A549 (cell line): ENCODE measurements around the gene NNT. TPM values are rescaled to one million over a fixed set of nuclear protein-coding genes. Genes with fewer than 3 reads are reported as not detected.

Experiments used
- ATAC-seq, 2 experiments: fragments of 200-7000 bp in 1 of 2; fragments of >200 bp in 1 of 2; cut with Nextera tagmentation in 1 of 2; cut with Tn5 transposase in 1 of 2; 3 replicates each; pipeline versions ENCODE4 v1.8.0 to v1.9.1; 2018 to 2020; ENCODE audit warnings: mild to moderate bottlenecking in 1 of 2, moderate library complexity in 1 of 2
- CTCF ChIA-PET: fragments of 300-600 bp; sonication (Branson Sonifier 250); formaldehyde crosslinking; extraction: SDS; loops from one replicate; lab custom pipeline; 2021; ENCODE audit warnings: antibody characterized with exemption, inconsistent platforms; lab: Yijun Ruan, JAX
- POLR2A ChIA-PET: fragments of 350-600 bp; formaldehyde crosslinking; extraction: SDS; loops from one replicate; lab custom pipeline; 2021; ENCODE audit warnings: antibody characterized with exemption, inconsistent platforms; lab: Yijun Ruan, JAX
- DNase-seq, 2 experiments: peaks; one replicate each; pipeline versions ENCODE4 v3.0.0 to v3.0.0-alpha.2; 2011 to 2016; ENCODE audit warnings: low read depth in 1 of 2, low spot score in 1 of 2
- FAIRE-seq: peaks from 2 replicates; lab custom pipeline; 2011; peaks lifted over from hg19 to GRCh38; lab: Jason Lieb, UNC
- H3K27ac ChIP-seq, 2 experiments: fragments of >200 bp; sonication (Bioruptor Twin); formaldehyde crosslinking; 3 replicates each; pipeline ENCODE4 v1.5.1; 2016 to 2017
- H3K4me1 ChIP-seq: fragments of >200 bp; sonication (Bioruptor Twin); formaldehyde crosslinking; 3 replicates; pipeline ENCODE4 v1.6.1; 2016
- H3K4me2 ChIP-seq: fragments of >200 bp; sonication (Bioruptor Twin); formaldehyde crosslinking; 3 replicates; pipeline ENCODE4 v1.6.1; 2016
- H3K4me3 ChIP-seq: fragments of >200 bp; sonication (Bioruptor Twin); formaldehyde crosslinking; 3 replicates; pipeline ENCODE4 v1.5.1; 2016
- H3K9me3 ChIP-seq: fragments of >200 bp; sonication (Bioruptor Twin); formaldehyde crosslinking; 3 replicates; pipeline ENCODE4 v1.6.1; 2016
- BHLHE40 ChIP-seq: IDR thresholded peaks from 2 replicates; pipeline ENCODE4 v1.6.1; 2012; ENCODE audit warnings: low read depth, low read length, inconsistent platforms
- CHD4 ChIP-seq: fragments of 200-600 bp; sonication (generic); IDR thresholded peaks from 2 replicates; pipeline ENCODE4 v1.6.1; 2016; ENCODE audit warnings: antibody characterized with exemption, mild to moderate bottlenecking, borderline replicate concordance
- FOSL2 ChIP-seq, 2 experiments: fragments of 450-650 bp in 1 of 2; fragments of >200 bp in 1 of 2; sonication (Bioruptor Twin) in 1 of 2; formaldehyde crosslinking; IDR thresholded peaks; 2 replicates each; pipeline versions ENCODE4 v1.5.0 to v1.6.1; 2016 to 2020; ENCODE audit warnings: mild to moderate bottlenecking in 1 of 2, moderate library complexity in 1 of 2
- FOXS1 ChIP-seq: fragments of 250-450 bp; sonication (Bioruptor Pico); IDR thresholded peaks from 2 replicates; pipeline ENCODE4 v1.5.0; 2020; ENCODE audit warnings: mild to moderate bottlenecking, moderate library complexity
- HOXA7 ChIP-seq: fragments of 250-450 bp; sonication (Bioruptor Pico); IDR thresholded peaks from 2 replicates; pipeline ENCODE4 v1.5.0; 2020; ENCODE audit warnings: mild to moderate bottlenecking, moderate library complexity
- HOXB5 ChIP-seq: fragments of 250-450 bp; sonication (Bioruptor Pico); IDR thresholded peaks from 2 replicates; pipeline ENCODE4 v1.5.0; 2020; ENCODE audit warnings: mild to moderate bottlenecking, moderate library complexity
- JUN ChIP-seq, 2 experiments: fragments of >200 bp; sonication (Bioruptor Twin); formaldehyde crosslinking; IDR thresholded peaks; 2 replicates in 1 of 2; 3 replicates in 1 of 2; pipeline ENCODE4 v1.6.1; 2016 to 2017
- KDM1A ChIP-seq: fragments of 200-600 bp; sonication (generic); IDR thresholded peaks from 2 replicates; pipeline ENCODE4 v1.6.1; 2016; ENCODE audit warnings: low read depth, mild to moderate bottlenecking
- MAFK ChIP-seq: fragments of 450-650 bp; IDR thresholded peaks from 2 replicates; pipeline ENCODE4 v1.6.1; 2014; ENCODE audit not compliant: partially characterized antibody
- MYC ChIP-seq: IDR thresholded peaks from 2 replicates; pipeline ENCODE4 v1.6.1; 2012; ENCODE audit warnings: mild to moderate bottlenecking, inconsistent platforms, low read length, improper control_type of control experiment, borderline replicate concordance
- NFE2L2 ChIP-seq: fragments of 150-350 bp; conservative IDR thresholded peaks from 2 replicates; pipeline ENCODE4 v1.6.1; 2014; ENCODE audit warnings: low read length
- NR3C1 ChIP-seq: fragments of >200 bp; sonication (Bioruptor Twin); formaldehyde crosslinking; IDR thresholded peaks from 3 replicates; pipeline ENCODE4 v1.6.1; 2017
- POLR2AphosphoS2 ChIP-seq: conservative IDR thresholded peaks from 2 replicates; pipeline ENCODE4 v1.6.1; 2012; ENCODE audit warnings: low read length, improper control_type of control experiment, inconsistent platforms
- RFX5 ChIP-seq: fragments of 450-650 bp; IDR thresholded peaks from 2 replicates; pipeline ENCODE4 v1.7.1; 2014; ENCODE audit warnings: antibody characterized with exemption, mild to moderate bottlenecking, moderate library complexity
- RNF2 ChIP-seq: fragments of 200-600 bp; sonication (generic); IDR thresholded peaks from 2 replicates; pipeline ENCODE4 v1.6.1; 2016; ENCODE audit warnings: low read depth, mild to moderate bottlenecking, antibody characterized with exemption, moderate library complexity, borderline replicate concordance
- SREBF2 ChIP-seq: fragments of 450-650 bp; IDR thresholded peaks from 2 replicates; pipeline ENCODE4 v1.6.1; 2014; ENCODE audit warnings: mild to moderate bottlenecking, moderate library complexity
- TFCP2L1 ChIP-seq: fragments of 250-450 bp; sonication (Bioruptor Pico); IDR thresholded peaks from 2 replicates; pipeline ENCODE4 v1.5.0; 2021; ENCODE audit warnings: mild to moderate bottlenecking
- ZC3H11A ChIP-seq: fragments of 450-650 bp; IDR thresholded peaks from 2 replicates; pipeline ENCODE4 v1.6.1; 2014; ENCODE audit warnings: antibody characterized with exemption, mild to moderate bottlenecking
- ZNF302 ChIP-seq: fragments of 250-450 bp; sonication (Bioruptor Pico); IDR thresholded peaks from 2 replicates; pipeline ENCODE4 v1.9.0; 2021; ENCODE audit warnings: inconsistent platforms, mild to moderate bottlenecking, moderate library complexity
- ZSCAN20 ChIP-seq: fragments of 250-450 bp; sonication (Bioruptor Pico); IDR thresholded peaks from 2 replicates; pipeline ENCODE4 v1.8.0; 2022; ENCODE audit warnings: mild to moderate bottlenecking, moderate library complexity
- WGBS: methylation state at CpG from one replicate; pipeline ENCODE4 v1.1.6; 2017; ENCODE audit errors: missing lambda C conversion rate; 5-methylcytosine and 5-hydroxymethylcytosine counted together
- polyA plus RNA-seq, 4 experiments: library from polyadenylated mRNA; depleted of rRNA in 3 of 4; stranded (reverse); fragments of >200 nt; fragmentation: RNase III in 1 of 4; extraction: RNeasy Plus Mini Kit Qiagen cat#74134 plus additional on column Dnase treatment in 1 of 4; gene quantifications; 2 replicates in 3 of 4; 3 replicates in 1 of 4; pipeline ENCODE4 v1.2.3, GENCODE V29; 2011 to 2017
- TF ChIP-seq, protein P1 (sequence below): fragments of 250-450 bp; sonication (Bioruptor Pico); IDR thresholded peaks from 2 replicates; pipeline ENCODE4 v1.5.0; 2020; ENCODE audit warnings: low read depth, mild to moderate bottlenecking, moderate library complexity
- TF ChIP-seq, protein P2 (sequence below): fragments of 150-350 bp; IDR thresholded peaks from 2 replicates; pipeline ENCODE4 v1.6.1; 2014; ENCODE audit warnings: low read depth, mild to moderate bottlenecking, low read length
- TF ChIP-seq, protein P3 (sequence below): fragments of 200-600 bp; sonication (generic); IDR thresholded peaks from 2 replicates; pipeline ENCODE4 v1.6.1; 2016; ENCODE audit warnings: antibody characterized with exemption, mild to moderate bottlenecking, moderate library complexity
- TF ChIP-seq, protein P4 (sequence below): fragments of 250-450 bp; sonication (Bioruptor Pico); IDR thresholded peaks from 2 replicates; pipeline ENCODE4 v1.5.0; 2021; ENCODE audit warnings: mild to moderate bottlenecking, moderate library complexity, borderline replicate concordance
- TF ChIP-seq, protein P5 (sequence below): fragments of >200 bp; sonication (Bioruptor Twin); formaldehyde crosslinking; IDR thresholded peaks from 3 replicates; pipeline ENCODE4 v1.6.1; 2016
- TF ChIP-seq, protein P6 (sequence below): IDR thresholded peaks from 2 replicates; pipeline ENCODE4 v1.6.1; 2012

NNT gene
- polyA plus RNA-seq, 2 of the 4 experiments (the other 2 are of a cell fraction): 15.2 to 35.5 TPM

DNA sequence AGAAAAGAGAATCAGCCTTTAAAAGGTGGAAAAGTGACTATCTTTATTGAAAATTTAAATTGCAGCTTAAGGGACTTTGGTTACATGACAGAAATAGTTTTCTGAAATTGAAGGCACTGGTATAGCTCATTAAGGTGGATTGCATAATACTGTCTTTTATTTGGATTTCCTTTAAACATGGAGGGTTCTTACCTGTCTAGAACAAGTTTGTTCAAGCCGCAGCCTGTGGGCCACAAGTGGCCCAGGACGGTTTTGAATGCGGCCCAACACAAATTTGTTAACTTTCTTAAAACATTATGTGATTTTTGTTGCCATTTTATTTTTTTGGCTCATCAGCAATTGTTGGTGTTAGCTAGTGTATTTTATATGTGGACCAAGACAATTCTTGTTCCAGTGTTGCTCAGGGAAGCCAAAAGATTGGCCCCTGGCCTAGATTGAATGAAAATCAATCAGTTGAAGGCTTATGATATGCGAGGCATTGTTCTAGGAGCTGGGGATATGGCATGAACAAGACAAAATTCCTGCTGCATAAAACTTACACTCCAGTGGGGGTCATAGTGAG lies 18.0 kb downstream of the NNT start:
- no peaks in the 10 kb centered on the region for H3K4me1 ChIP-seq
- no peak for FAIRE-seq
- 95% methylated on average over 4 of the region's 4 CpGs for whole genome bisulfite sequencing
- no peak for DNase-seq
- no peak overlapping the region for H3K4me3 ChIP-seq
- H3K4me2 ChIP-seq: no peak overlapping the region
- POLR2A ChIA-PET: no interaction called here
- H3K27ac ChIP-seq: no peak overlapping the region
- no peak for ATAC-seq
- CTCF ChIA-PET: interaction anchor here (0.7 to 4.0 kb wide), 4 partner anchors 10 to 1440 kb away, joined by 3 to 26 read pairs (median 4); no protein-coding TSS in a partner anchor
- no peak for TF ChIP-seq KDM1A
- TF ChIP-seq, protein P1, sequence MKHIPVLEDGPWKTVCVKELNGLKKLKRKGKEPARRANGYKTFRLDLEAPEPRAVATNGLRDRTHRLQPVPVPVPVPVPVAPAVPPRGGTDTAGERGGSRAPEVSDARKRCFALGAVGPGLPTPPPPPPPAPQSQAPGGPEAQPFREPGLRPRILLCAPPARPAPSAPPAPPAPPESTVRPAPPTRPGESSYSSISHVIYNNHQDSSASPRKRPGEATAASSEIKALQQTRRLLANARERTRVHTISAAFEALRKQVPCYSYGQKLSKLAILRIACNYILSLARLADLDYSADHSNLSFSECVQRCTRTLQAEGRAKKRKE: no peak
- TF ChIP-seq ZSCAN20: no peak
- TF ChIP-seq POLR2AphosphoS2: no peak
- no peak for TF ChIP-seq NR3C1
- TF ChIP-seq, protein P2, sequence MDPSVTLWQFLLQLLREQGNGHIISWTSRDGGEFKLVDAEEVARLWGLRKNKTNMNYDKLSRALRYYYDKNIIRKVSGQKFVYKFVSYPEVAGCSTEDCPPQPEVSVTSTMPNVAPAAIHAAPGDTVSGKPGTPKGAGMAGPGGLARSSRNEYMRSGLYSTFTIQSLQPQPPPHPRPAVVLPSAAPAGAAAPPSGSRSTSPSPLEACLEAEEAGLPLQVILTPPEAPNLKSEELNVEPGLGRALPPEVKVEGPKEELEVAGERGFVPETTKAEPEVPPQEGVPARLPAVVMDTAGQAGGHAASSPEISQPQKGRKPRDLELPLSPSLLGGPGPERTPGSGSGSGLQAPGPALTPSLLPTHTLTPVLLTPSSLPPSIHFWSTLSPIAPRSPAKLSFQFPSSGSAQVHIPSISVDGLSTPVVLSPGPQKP: no peak
- TF ChIP-seq NFE2L2: no peak
- no peak for TF ChIP-seq MYC
- TF ChIP-seq RNF2: no peak
- no peak for TF ChIP-seq TFCP2L1 (CRISPR knock-in tag)
- TF ChIP-seq RFX5: no peak
- TF ChIP-seq, protein P3, sequence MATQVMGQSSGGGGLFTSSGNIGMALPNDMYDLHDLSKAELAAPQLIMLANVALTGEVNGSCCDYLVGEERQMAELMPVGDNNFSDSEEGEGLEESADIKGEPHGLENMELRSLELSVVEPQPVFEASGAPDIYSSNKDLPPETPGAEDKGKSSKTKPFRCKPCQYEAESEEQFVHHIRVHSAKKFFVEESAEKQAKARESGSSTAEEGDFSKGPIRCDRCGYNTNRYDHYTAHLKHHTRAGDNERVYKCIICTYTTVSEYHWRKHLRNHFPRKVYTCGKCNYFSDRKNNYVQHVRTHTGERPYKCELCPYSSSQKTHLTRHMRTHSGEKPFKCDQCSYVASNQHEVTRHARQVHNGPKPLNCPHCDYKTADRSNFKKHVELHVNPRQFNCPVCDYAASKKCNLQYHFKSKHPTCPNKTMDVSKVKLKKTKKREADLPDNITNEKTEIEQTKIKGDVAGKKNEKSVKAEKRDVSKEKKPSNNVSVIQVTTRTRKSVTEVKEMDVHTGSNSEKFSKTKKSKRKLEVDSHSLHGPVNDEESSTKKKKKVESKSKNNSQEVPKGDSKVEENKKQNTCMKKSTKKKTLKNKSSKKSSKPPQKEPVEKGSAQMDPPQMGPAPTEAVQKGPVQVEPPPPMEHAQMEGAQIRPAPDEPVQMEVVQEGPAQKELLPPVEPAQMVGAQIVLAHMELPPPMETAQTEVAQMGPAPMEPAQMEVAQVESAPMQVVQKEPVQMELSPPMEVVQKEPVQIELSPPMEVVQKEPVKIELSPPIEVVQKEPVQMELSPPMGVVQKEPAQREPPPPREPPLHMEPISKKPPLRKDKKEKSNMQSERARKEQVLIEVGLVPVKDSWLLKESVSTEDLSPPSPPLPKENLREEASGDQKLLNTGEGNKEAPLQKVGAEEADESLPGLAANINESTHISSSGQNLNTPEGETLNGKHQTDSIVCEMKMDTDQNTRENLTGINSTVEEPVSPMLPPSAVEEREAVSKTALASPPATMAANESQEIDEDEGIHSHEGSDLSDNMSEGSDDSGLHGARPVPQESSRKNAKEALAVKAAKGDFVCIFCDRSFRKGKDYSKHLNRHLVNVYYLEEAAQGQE: no peak
- no peak for TF ChIP-seq HOXB5 (CRISPR knock-in tag)
- TF ChIP-seq, protein P4, sequence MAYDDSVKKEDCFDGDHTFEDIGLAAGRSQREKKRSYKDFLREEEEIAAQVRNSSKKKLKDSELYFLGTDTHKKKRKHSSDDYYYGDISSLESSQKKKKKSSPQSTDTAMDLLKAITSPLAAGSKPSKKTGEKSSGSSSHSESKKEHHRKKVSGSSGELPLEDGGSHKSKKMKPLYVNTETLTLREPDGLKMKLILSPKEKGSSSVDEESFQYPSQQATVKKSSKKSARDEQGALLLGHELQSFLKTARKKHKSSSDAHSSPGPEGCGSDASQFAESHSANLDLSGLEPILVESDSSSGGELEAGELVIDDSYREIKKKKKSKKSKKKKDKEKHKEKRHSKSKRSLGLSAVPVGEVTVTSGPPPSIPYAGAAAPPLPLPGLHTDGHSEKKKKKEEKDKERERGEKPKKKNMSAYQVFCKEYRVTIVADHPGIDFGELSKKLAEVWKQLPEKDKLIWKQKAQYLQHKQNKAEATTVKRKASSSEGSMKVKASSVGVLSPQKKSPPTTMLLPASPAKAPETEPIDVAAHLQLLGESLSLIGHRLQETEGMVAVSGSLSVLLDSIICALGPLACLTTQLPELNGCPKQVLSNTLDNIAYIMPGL (CRISPR knock-in tag): no peak
- TF ChIP-seq CHD4: no peak
- TF ChIP-seq FOXS1 (CRISPR knock-in tag): no peak
- TF ChIP-seq HOXA7 (CRISPR knock-in tag): no peak
- TF ChIP-seq, all 56 proteins: peak for 0
- no peaks in the 10 kb centered on the region for H3K9me3 ChIP-seq

DNA sequence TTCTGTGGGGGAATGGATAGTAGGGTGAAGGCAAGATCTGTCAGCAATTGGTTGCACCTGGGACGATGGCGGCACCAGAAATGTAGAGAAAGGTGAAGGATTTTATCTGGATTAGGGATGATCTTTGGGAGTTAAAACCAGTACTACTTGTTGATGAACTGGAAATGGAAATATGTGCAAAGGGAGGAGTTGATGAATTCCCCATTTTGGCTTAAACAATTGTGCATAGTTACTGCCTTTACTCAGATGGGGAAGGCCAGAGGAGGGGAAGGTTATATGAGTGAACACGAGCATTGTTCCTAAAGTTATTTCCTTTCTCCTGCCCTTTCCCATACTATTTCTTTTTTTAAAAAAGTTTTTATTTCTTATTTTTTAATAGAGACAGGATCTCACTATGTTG lies 19.1 kb downstream of the NNT start:
- no peak for ATAC-seq
- no peak for DNase-seq
- no peak overlapping the region for H3K4me3 ChIP-seq
- 94% methylated on average over 3 of the region's 3 CpGs for WGBS
- CTCF ChIA-PET: interaction anchor here (0.6 to 4.0 kb wide), 2 partner anchors 9 to 340 kb away, joined by 3 to 26 read pairs; no protein-coding TSS in a partner anchor
- no peak overlapping the region for H3K27ac ChIP-seq
- H3K9me3 ChIP-seq: no peaks in the 10 kb centered on the region
- H3K4me1 ChIP-seq: no peaks in the 10 kb centered on the region
- no peak for FAIRE-seq
- no peak overlapping the region for H3K4me2 ChIP-seq
- POLR2A ChIA-PET: no interaction called here
- TF ChIP-seq, protein P4 (CRISPR knock-in tag): no peak
- TF ChIP-seq ZC3H11A (no peak), MAFK (no peak), ZNF302 (CRISPR knock-in tag) (no peak), FOSL2 (IDR thresholded peaks at IDR 0.05) (no peak), FOSL2 (CRISPR knock-in tag; IDR thresholded peaks at IDR 0.05) (no peak), RFX5 (no peak), CHD4 (no peak), BHLHE40 (no peak), JUN (IDR thresholded peaks at IDR 0.05) (no peak), SREBF2 (no peak)
- TF ChIP-seq, protein P5, sequence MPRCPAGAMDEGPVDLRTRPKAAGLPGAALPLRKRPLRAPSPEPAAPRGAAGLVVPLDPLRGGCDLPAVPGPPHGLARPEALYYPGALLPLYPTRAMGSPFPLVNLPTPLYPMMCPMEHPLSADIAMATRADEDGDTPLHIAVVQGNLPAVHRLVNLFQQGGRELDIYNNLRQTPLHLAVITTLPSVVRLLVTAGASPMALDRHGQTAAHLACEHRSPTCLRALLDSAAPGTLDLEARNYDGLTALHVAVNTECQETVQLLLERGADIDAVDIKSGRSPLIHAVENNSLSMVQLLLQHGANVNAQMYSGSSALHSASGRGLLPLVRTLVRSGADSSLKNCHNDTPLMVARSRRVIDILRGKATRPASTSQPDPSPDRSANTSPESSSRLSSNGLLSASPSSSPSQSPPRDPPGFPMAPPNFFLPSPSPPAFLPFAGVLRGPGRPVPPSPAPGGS: no peak
- TF ChIP-seq, protein P6, sequence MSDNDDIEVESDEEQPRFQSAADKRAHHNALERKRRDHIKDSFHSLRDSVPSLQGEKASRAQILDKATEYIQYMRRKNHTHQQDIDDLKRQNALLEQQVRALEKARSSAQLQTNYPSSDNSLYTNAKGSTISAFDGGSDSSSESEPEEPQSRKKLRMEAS: no peak
